Astrocyte of the cerebellum (primary cell): ENCODE measurements around the gene PWWP2B.

Source experiments
- DNase-seq: peaks from one replicate; pipeline ENCODE4 v3.0.0-alpha.2; 2011; ENCODE audit warnings: low read depth
- H3K4me3 ChIP-seq: 2 replicates; pipeline ENCODE4 v1.5.1; 2011; ENCODE audit warnings: mild to moderate bottlenecking, low read depth, low read length, moderate library complexity
- in situ Hi-C: cut with HindIII; loops from 2 replicates; pipeline ENCODE4 v1.10.0; 2017; ENCODE audit warnings: low sequenced_read_pairs
- TF ChIP-seq, protein P1 (sequence below): IDR thresholded peaks from 2 replicates; pipeline ENCODE4 v1.5.1; 2012; ENCODE audit warnings: low read length, low read depth, moderate library complexity, mild to moderate bottlenecking; ENCODE audit errors: missing control alignments

PWWP2B gene

DNA sequence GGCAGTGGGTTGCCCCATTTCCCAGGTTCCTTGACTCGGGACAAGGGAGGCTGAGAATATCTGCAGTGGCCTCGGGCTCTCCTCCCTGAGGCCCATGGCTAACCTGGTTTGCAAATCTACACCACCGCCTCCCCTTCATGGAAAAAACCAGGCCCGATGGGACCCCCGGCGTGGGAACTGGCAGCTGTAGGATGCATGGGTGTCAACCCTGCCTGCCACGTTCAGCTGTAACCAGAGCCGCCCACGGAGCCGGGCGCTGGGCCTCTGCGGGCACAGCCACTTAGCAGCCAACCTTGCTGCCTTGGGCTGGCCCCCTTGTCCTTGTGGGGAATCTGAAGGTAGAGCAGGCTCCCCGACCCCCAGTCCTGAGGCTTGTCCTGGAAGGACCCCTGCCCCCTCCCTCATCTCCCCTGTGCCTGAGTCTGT is 1.6 kb downstream of the PWWP2B start:
- TF ChIP-seq, protein P1, sequence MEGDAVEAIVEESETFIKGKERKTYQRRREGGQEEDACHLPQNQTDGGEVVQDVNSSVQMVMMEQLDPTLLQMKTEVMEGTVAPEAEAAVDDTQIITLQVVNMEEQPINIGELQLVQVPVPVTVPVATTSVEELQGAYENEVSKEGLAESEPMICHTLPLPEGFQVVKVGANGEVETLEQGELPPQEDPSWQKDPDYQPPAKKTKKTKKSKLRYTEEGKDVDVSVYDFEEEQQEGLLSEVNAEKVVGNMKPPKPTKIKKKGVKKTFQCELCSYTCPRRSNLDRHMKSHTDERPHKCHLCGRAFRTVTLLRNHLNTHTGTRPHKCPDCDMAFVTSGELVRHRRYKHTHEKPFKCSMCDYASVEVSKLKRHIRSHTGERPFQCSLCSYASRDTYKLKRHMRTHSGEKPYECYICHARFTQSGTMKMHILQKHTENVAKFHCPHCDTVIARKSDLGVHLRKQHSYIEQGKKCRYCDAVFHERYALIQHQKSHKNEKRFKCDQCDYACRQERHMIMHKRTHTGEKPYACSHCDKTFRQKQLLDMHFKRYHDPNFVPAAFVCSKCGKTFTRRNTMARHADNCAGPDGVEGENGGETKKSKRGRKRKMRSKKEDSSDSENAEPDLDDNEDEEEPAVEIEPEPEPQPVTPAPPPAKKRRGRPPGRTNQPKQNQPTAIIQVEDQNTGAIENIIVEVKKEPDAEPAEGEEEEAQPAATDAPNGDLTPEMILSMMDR = no peak
- in situ Hi-C loops = no loop called here
- no peak overlapping the region for H3K4me3 ChIP-seq
- no peak for DNase-seq

DNA sequence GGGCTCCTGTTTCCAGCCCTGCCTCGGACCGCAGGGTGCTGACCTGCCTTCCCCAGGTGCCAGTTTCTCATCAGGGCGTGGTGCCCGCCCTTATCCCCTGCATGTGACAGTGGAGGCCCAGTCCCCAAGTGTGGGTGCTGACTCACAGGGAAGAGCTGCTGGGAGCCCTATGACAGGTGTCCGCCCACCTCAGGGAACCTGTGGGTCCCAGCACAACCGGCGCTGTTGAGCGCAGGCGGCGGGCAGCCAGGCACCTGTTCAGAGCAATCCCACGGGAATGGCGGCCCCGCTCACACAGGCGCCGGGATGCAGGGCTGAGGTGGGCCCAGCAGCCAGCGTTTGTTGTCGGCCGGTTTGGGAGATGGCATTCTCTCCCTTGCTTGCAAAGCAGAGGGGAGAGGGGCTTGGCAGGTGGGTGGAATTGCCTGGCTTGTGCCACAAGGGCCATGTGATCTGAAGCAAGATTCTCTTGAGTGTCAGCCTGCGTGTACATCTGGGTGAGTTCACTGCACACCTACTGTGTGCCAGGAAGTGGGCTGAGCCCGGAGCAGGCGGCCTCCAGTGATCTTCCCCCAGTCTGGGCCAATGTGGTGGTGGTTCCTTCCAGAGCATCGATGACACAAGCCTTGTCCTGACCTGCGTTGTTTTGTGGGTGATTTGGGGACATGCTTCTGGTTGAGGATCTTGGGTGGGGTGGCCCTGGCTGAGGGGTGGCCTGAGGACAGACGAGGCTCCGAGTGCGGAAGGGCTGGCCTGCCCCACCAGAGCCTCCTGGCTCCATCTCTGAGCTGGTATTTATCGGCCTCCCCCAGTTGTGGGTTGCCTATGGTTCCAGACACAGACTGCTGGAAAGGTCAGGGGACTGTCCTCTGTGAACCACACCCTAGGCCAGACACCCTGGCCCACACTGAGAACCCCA is 2.4 kb downstream of the PWWP2B start:
- TF ChIP-seq, protein P1 = no peak
- no peak for DNase-seq
- no peak overlapping the region for H3K4me3 ChIP-seq
- in situ Hi-C loops = no loop called here

DNA sequence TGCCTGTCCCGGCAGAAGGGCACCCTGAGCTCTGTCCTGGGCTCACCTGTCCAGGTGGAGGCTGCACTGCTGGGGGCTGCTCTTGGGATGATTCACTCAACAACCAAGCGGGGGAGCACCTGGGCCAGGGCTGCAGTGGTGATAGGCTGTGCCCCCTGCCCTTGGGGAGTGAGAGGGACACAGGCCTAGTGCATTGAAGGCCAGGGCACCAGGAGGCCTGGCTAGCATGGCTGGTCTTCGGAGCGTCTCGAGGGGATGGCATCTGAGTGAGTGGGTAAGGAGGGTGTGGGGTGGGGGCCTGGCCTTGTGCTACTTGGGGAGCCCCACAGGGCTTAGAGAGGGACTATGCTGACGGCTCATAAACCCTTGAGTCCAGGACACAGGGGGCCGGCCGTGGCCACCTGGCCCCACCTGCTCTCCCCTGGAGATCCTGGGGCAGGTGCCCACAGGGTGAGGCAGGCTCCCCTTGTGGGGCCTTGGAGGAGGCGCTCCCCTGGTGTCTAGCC is 3.1 kb downstream of the PWWP2B start:
- DNase-seq = no peak
- TF ChIP-seq, protein P1 = no peak

DNA sequence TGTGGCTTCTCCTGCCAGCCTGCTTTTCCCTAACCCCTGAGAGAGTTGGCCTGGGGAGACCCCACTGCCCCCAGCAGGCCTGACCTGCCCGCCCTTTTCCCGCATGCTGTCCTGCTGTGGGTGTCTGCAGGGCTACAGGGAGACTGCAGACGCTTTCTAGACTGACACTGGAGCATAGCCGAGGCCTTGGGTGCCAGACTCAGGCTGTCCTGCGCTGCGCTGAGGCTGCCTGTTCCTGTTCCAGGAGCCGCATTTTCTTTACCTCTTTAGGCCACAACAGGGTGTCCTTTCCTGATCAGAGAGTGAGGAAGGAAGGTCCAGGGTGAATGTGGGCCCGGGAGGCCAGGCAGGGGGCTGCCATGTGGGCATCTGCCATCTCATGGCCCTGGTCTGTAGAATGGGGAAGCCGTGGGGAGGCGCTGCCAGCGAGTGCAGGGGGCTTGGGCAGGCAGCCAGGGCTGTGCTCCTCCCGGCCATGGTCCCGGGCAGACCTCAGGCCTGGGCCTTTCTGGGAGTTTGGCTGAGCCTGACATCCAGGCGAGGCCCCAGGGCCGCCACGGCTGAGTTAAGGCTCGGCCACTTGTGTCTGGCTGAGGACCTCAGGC is 3.6 kb downstream of the PWWP2B start:
- TF ChIP-seq, protein P1 = no peak
- no peak for DNase-seq
- no peak overlapping the region for H3K4me3 ChIP-seq
- in situ Hi-C loops = no loop called here

More for the DNA sequence above, 3.1 kb downstream of the PWWP2B start:
- in situ Hi-C loops = no loop called here
- no peak overlapping the region for H3K4me3 ChIP-seq

DNA sequence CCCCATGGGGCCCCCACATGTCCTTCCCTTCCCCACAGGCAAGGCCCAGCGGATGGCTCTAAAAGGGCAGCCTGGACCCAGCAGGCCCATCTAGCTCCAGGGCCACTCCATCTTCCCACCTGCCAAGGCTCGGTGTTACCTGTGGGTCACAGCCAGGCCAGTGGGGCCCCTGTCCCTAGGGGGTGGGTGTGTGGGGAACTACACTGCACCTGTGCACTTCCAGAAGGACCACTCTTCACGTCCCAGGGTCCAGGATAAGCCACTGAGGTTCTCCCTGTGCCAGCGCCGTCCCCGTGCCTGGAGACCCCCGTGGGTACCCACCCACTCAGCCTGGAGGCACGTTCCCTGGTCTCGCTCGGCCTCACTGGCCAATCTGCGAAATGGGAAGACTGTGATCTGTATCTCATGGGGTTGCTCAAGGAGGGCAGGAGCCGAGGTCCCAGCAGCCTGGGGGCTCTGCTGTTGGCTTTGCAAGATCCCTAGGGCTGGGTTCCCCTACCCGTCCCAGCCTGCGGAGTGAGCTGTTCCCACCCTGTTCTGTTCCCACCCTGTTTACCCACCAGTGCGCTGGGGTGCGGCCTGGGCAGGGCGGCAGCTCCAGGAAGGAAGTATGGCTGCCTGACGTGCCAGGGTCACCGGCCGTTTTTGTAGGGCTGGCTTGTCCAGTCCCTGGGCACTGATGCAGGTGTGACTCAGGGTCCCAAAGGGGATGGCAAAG is 4.6 kb downstream of the PWWP2B start:
- in situ Hi-C loops = no loop called here
- no peak overlapping the region for H3K4me3 ChIP-seq
- TF ChIP-seq, protein P1 = no peak
- DNase-seq = no peak

DNA sequence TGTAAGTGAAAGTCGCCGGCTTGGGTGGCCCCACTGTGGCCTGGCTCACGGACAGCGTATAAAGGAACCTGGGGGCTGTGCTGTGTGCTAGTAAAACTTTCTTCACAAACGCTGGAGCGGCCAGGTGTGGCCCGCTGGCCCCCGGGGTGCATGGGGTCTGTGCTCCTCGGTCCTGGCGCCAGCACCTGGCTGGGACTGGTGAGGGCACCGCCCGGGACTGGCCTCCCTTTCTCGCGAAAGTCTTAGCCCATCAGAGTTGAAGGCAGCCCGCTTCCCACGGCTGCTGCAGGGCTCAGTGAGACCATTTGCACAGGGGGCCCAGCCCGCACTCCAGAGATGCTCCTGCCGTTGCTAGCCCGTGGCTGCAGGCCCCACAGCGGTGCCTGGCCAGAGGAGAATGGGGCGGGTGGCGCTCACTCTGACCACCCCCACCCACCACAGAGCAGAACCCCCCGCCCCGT is 5.8 kb downstream of the PWWP2B start:
- in situ Hi-C loops = no loop called here
- H3K4me3 ChIP-seq = no peak overlapping the region
- DNase-seq = no peak
- TF ChIP-seq, protein P1 = no peak
